ENCODE results near the gene COL6A2. TPM values are rescaled to one million over a fixed set of nuclear protein-coding genes. Genes with fewer than 3 reads are reported as not detected.

COL6A2 gene
- total RNA-seq, 1 donor from 2014 or later = 12.6 TPM

GRCh38 chr21:46159841-46160656 lies 62.1 kb downstream of the COL6A2 start:
- no peak for DNase-seq (ENCODE audit: low read depth)

GRCh38 chr21:46160657-46160906 lies 62.7 kb downstream of the COL6A2 start:
- DNase-seq (ENCODE audit: low read depth) = no peak
- Histone ChIP-seq H3K4me3 (ENCODE audit: low read depth, low read length) (no peak overlapping the region), H3K36me3 (ENCODE audit: control insufficient read depth, insufficient read depth, low read length) (no peaks in the 10 kb centered on the region), H3K27me3 (ENCODE audit: control insufficient read depth, insufficient read depth, low read length) (no peaks in the 10 kb centered on the region)
- TF ChIP-seq CTCF (IDR thresholded peaks at IDR 0.05; ENCODE audit: insufficient read depth, low read length, severe bottlenecking) = no peak
- no peak for FAIRE-seq

More at GRCh38 chr21:46159841-46160656, 62.1 kb downstream of the COL6A2 start:
- Histone ChIP-seq H3K27me3 (ENCODE audit: control insufficient read depth, insufficient read depth, low read length) (no peaks in the 10 kb centered on the region), H3K4me3 (ENCODE audit: low read depth, low read length) (no peak overlapping the region), H3K36me3 (ENCODE audit: control insufficient read depth, insufficient read depth, low read length) (no peaks in the 10 kb centered on the region)
- TF ChIP-seq CTCF (IDR thresholded peaks at IDR 0.05; ENCODE audit: insufficient read depth, low read length, severe bottlenecking) = no peak
- no peak for FAIRE-seq

GRCh38 chr21:46160907-46161632 lies 63.2 kb downstream of the COL6A2 start:
- FAIRE-seq (no peak), DNase-seq (ENCODE audit: low read depth) (no peak)
- H3K36me3 ChIP-seq (ENCODE audit: control insufficient read depth, insufficient read depth, low read length) = no peaks in the 10 kb centered on the region
- no peak overlapping the region for H3K4me3 ChIP-seq (ENCODE audit: low read depth, low read length)
- H3K27me3 ChIP-seq (ENCODE audit: control insufficient read depth, insufficient read depth, low read length) = no peaks in the 10 kb centered on the region
- TF ChIP-seq CTCF (IDR thresholded peaks at IDR 0.05; ENCODE audit: insufficient read depth, low read length, severe bottlenecking) = no peak

GRCh38 chr21:46161633-46162592 lies 64.0 kb downstream of the COL6A2 start:
- FAIRE-seq (no peak), DNase-seq (ENCODE audit: low read depth) (no peak)
- Histone ChIP-seq H3K27me3 (ENCODE audit: control insufficient read depth, insufficient read depth, low read length) (no peaks in the 10 kb centered on the region), H3K4me3 (ENCODE audit: low read depth, low read length) (no peak overlapping the region), H3K36me3 (ENCODE audit: control insufficient read depth, insufficient read depth, low read length) (no peaks in the 10 kb centered on the region)
- no peak for TF ChIP-seq CTCF (IDR thresholded peaks at IDR 0.05; ENCODE audit: insufficient read depth, low read length, severe bottlenecking)

GRCh38 chr21:46163380-46163779 lies 65.5 kb downstream of the COL6A2 start:
- TF ChIP-seq CTCF (IDR thresholded peaks at IDR 0.05; ENCODE audit: insufficient read depth, low read length, severe bottlenecking) = no peak
- DNase-seq (ENCODE audit: low read depth) (no peak), FAIRE-seq (no peak)
- no peak overlapping the region for H3K4me3 ChIP-seq (ENCODE audit: low read depth, low read length)
- no peaks in the 10 kb centered on the region for H3K36me3 ChIP-seq (ENCODE audit: control insufficient read depth, insufficient read depth, low read length)
- H3K27me3 ChIP-seq (ENCODE audit: control insufficient read depth, insufficient read depth, low read length) = no peaks in the 10 kb centered on the region
